ENCODE measurements around the gene S1PR5. TPM values are rescaled to one million over a fixed set of nuclear protein-coding genes. Genes with fewer than 3 reads are reported as not detected.

S1PR5 gene
- total RNA-seq, 1 experiment from 2014 or later = 0.57 TPM

DNA sequence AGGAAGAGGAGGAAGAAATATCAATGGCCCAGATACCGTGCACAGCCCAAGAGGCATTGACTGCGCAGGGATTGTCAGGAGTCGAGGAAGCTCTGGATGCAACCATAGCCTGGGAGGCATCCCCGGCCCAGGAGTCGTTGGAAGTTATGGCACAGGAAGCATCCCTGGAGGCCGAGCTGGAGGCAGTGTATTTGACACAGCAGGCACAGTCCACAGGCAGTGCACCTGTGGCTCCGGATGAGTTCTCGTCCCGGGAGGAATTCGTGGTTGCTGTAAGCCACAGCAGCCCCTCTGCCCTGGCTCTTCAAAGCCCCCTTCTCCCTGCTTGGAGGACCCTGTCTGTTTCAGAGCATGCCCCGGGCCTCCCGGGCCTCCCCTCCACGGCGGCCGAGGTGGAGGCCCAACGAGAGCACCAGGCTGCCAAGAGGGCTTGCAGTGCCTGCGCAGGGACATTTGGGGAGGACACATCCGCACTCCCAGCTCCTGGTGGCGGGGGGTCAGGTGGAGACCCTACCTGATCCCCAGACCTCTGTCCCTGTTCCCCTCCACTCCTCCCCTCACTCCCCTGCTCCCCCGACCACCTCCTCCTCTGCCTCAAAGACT is 50.0 kb downstream of the S1PR5 start:
- CTCF ChIA-PET = no interaction called here
- no peaks in the 10 kb centered on the region for H3K4me1 ChIP-seq
- H3K27me3 ChIP-seq (replicated peaks; ENCODE audit: control insufficient read depth, insufficient read depth, low read length) = no peaks in the 10 kb centered on the region
- Mint-ChIP-seq H3K27me3 (ENCODE audit: insufficient read depth, unreplicated experiment) (no peaks in the 10 kb centered on the region), H3K9me3 (ENCODE audit: unreplicated experiment) (no peaks in the 10 kb centered on the region), H3K36me3 (ENCODE audit: insufficient read depth, unreplicated experiment) (no peaks in the 10 kb centered on the region), H3K4me3 (ENCODE audit: unreplicated experiment) (no peak overlapping the region), H3K4me1 (ENCODE audit: low read depth, unreplicated experiment) (no peaks in the 10 kb centered on the region), H3K27ac (ENCODE audit: unreplicated experiment) (no peak overlapping the region)
- intact Hi-C loops (cut with micrococcal nuclease; ENCODE audit: unreplicated experiment) = no loop called here
- DNase-seq = no peak
- no peaks in the 10 kb centered on the region for H3K9me3 ChIP-seq
- BruUV-seq (replicated peaks) = no TSS peak
- H3K4me3 ChIP-seq (ENCODE audit: low read depth, low read length) = no peak overlapping the region
- TF ChIP-seq, protein P1, sequence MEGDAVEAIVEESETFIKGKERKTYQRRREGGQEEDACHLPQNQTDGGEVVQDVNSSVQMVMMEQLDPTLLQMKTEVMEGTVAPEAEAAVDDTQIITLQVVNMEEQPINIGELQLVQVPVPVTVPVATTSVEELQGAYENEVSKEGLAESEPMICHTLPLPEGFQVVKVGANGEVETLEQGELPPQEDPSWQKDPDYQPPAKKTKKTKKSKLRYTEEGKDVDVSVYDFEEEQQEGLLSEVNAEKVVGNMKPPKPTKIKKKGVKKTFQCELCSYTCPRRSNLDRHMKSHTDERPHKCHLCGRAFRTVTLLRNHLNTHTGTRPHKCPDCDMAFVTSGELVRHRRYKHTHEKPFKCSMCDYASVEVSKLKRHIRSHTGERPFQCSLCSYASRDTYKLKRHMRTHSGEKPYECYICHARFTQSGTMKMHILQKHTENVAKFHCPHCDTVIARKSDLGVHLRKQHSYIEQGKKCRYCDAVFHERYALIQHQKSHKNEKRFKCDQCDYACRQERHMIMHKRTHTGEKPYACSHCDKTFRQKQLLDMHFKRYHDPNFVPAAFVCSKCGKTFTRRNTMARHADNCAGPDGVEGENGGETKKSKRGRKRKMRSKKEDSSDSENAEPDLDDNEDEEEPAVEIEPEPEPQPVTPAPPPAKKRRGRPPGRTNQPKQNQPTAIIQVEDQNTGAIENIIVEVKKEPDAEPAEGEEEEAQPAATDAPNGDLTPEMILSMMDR (IDR thresholded peaks at IDR 0.05; ENCODE audit: insufficient read depth in 1 of 2, low read depth in 1 of 2, low read length in 1 of 2, severe bottlenecking in 1 of 2, unreplicated experiment in 1 of 2) = no peak
- no peaks in the 10 kb centered on the region for H3K36me3 ChIP-seq (ENCODE audit: control insufficient read depth, insufficient read depth, low read length)
- POLR2A ChIA-PET = no interaction called here

DNA sequence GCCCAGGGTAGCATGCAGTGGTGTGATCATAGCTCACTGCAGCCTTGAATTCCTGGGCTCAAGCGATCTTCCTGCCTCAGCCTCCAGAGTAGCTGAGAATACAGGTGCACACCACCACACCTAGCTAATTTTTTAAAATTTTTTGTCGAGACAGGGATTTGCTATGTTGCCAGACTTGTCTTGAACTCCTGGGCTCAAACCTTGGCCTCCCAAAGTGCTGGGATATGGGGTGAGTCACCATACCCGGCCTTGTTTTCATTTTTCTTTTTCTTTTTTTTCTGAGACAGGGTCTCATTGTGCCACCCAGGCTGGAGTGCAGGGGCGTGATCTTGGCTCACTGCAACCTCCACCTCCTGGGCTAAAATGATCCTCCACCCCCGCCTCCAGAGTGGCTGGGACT is 52.8 kb downstream of the S1PR5 start:
- Mint-ChIP-seq H3K4me3 (ENCODE audit: unreplicated experiment) (no peak overlapping the region), H3K36me3 (ENCODE audit: insufficient read depth, unreplicated experiment) (no peaks in the 10 kb centered on the region), H3K27me3 (ENCODE audit: insufficient read depth, unreplicated experiment) (no peaks in the 10 kb centered on the region), H3K4me1 (ENCODE audit: low read depth, unreplicated experiment) (no peaks in the 10 kb centered on the region), H3K27ac (ENCODE audit: unreplicated experiment) (no peak overlapping the region), H3K9me3 (ENCODE audit: unreplicated experiment) (no peaks in the 10 kb centered on the region)
- TF ChIP-seq, protein P1 (IDR thresholded peaks at IDR 0.05; ENCODE audit: insufficient read depth in 1 of 2, low read depth in 1 of 2, low read length in 1 of 2, severe bottlenecking in 1 of 2, unreplicated experiment in 1 of 2) = no peak
- no peaks in the 10 kb centered on the region for H3K9me3 ChIP-seq
- CTCF ChIA-PET = no interaction called here
- no peaks in the 10 kb centered on the region for H3K36me3 ChIP-seq (ENCODE audit: control insufficient read depth, insufficient read depth, low read length)
- intact Hi-C loops (cut with micrococcal nuclease; ENCODE audit: unreplicated experiment) = no loop called here
- no TSS peak for BruUV-seq (replicated peaks)
- H3K4me3 ChIP-seq (ENCODE audit: low read depth, low read length) = no peak overlapping the region
- POLR2A ChIA-PET = no interaction called here
- no peaks in the 10 kb centered on the region for H3K4me1 ChIP-seq
- DNase-seq = no peak
- no peaks in the 10 kb centered on the region for H3K27me3 ChIP-seq (replicated peaks; ENCODE audit: control insufficient read depth, insufficient read depth, low read length)

Small RNA genes lying within 50 kb of the gene (microRNA-seq; reads per million reads assigned to microRNA genes)
- gene MIR1238 = not detected

Other genes with a start within 250 kb of the S1PR5 start
- gene ICAM1, start 246.3 kb downstream of the S1PR5 start, total RNA-seq (2022) = 15.7 and 17.9 TPM in 2 replicates
- gene ICAM4, start 230.5 kb downstream of the S1PR5 start, total RNA-seq (2022) = 9.0 and 9.4 TPM in 2 replicates
- gene ICAM5, start 227.5 kb downstream of the S1PR5 start, total RNA-seq (2022) = 2.5 and 3.2 TPM in 2 replicates
- gene ZGLP1, start 207.6 kb downstream of the S1PR5 start, total RNA-seq (2022) = 2.5 and 3.8 TPM in 2 replicates
- 28.7 and 30.3 TPM in 2 replicates for gene FDX2, start 201.4 kb downstream of the S1PR5 start, total RNA-seq (2022)
- gene RAVER1, start 183.9 kb downstream of the S1PR5 start, total RNA-seq (2022) = 53.9 and 55.1 TPM in 2 replicates
- 6.9 and 9.8 TPM in 2 replicates for gene ICAM3, start 177.8 kb downstream of the S1PR5 start, total RNA-seq (2022)
- gene TYK2, start 136.9 kb downstream of the S1PR5 start, total RNA-seq (2022) = 124 and 134 TPM in 2 replicates
- gene CDC37, start 113.9 kb downstream of the S1PR5 start, total RNA-seq (2022) = 154 and 164 TPM in 2 replicates
- 3.6 and 3.7 TPM in 2 replicates for gene PDE4A, start 96.9 kb downstream of the S1PR5 start, total RNA-seq (2022)
- gene KEAP1, start 14.1 kb downstream of the S1PR5 start, total RNA-seq (2022) = 73.0 and 77.7 TPM in 2 replicates
- 34.3 and 34.6 TPM in 2 replicates for gene ATG4D, start 26.5 kb upstream of the S1PR5 start, total RNA-seq (2022)
- 27.0 and 27.5 TPM in 2 replicates for gene KRI1, start 48.6 kb upstream of the S1PR5 start, total RNA-seq (2022)
- gene CDKN2D, start 51.5 kb upstream of the S1PR5 start, total RNA-seq (2022) = 5.0 and 5.8 TPM in 2 replicates
- gene AP1M2, start 69.9 kb upstream of the S1PR5 start, total RNA-seq (2022) = 191 and 196 TPM in 2 replicates
- 119 and 120 TPM in 2 replicates for gene SLC44A2, start 108.1 kb upstream of the S1PR5 start, total RNA-seq (2022)
- gene ILF3, start 136.9 kb upstream of the S1PR5 start, total RNA-seq (2022) = 399 and 401 TPM in 2 replicates
- 32.2 and 43.4 TPM in 2 replicates for gene QTRT1, start 184.0 kb upstream of the S1PR5 start, total RNA-seq (2022)
- 137 and 138 TPM in 2 replicates for gene DNM2, start 200.6 kb upstream of the S1PR5 start, total RNA-seq (2022)

Measured in Caco-2 (cell line).